ENCODE data around the gene LSR. TPM values are rescaled to one million over a fixed set of nuclear protein-coding genes. Genes with fewer than 3 reads are reported as not detected.
A peak's percentile ranks its signal among the peaks of the same experiment; 100 is the strongest.
"Not testable (repeated sequence)": the region's sequence is repeated elsewhere in the genome, so short reads cannot be mapped to it uniquely, and the experiment has no call there.

LSR gene
- total RNA-seq, 2 experiments from 2014 or later: 25.5 to 25.9 TPM

DNA sequence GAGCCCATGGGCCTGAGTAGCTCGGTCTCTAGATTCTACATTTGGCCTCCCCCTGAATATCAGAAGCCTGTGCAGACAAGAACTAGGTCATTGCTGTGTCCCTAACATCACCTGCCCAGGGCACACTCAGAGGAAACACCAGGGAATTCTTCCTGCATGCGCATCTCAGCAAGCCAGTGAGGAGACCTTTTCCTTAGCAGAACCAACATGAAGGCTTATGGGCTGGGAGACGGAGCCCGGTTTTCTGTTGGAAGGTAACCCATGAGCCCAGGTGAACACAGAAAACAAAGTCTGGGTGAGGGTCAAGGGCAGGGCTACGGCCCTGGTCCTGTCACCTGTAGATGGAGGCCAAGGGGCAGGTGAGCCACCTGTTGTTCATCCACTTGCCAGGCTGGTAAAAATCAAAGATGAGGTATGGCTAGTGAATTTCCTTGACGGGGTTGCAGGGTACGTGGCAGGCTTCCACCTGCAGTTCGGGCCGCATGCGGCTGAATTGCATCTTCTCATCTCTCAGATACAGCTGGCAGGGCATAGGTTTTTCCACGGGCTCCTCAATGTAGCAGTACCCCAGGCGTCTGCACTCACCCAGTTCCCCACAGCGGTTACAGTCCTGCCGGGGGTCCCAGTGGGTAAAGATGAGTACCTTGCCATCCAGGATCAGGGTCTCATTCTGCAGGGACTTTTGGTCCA, 16.7 kb upstream of the LSR start:
- Mint-ChIP-seq H3K4me3 (no peak overlapping the region), H3K36me3 (ENCODE audit: low read depth) (peaks cover 3% of the 10 kb centered on the region), H3K27ac (no peak overlapping the region), H3K4me1 (ENCODE audit: low read depth) (no peaks in the 10 kb centered on the region), H3K27me3 (ENCODE audit: low read depth) (no peaks in the 10 kb centered on the region), H3K9me3 (ENCODE audit: insufficient read depth) (peaks cover 8% of the 10 kb centered on the region)
- DNase-seq (no peak), ATAC-seq (no peak)
- POLR2A ChIA-PET: no interaction called here
- CTCF ChIA-PET: no interaction called here

DNA sequence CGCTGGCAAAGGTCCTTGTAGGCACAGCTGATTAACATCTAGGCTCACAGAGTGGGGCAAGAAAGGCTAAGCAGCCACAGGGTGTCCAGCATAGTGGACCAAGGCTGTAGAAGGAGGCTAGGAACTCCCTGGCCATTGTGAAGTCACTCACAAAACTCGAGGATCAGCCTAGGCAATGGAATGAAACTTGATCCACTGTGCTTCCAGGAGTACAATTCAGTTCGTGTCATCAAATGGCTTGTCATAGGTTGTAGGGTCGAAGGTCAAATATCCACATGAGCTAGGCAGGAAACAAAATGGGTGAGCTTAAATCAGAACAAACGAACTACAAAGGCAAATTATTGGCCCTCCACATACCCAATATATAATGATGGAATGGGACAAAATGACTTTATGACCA, 15.9 kb upstream of the LSR start:
- peaks cover 8% of the 10 kb centered on the region for H3K9me3 Mint-ChIP-seq (ENCODE audit: insufficient read depth)
- peaks cover 3% of the 10 kb centered on the region for H3K36me3 Mint-ChIP-seq (ENCODE audit: low read depth)
- H3K27ac Mint-ChIP-seq: no peak overlapping the region

DNA sequence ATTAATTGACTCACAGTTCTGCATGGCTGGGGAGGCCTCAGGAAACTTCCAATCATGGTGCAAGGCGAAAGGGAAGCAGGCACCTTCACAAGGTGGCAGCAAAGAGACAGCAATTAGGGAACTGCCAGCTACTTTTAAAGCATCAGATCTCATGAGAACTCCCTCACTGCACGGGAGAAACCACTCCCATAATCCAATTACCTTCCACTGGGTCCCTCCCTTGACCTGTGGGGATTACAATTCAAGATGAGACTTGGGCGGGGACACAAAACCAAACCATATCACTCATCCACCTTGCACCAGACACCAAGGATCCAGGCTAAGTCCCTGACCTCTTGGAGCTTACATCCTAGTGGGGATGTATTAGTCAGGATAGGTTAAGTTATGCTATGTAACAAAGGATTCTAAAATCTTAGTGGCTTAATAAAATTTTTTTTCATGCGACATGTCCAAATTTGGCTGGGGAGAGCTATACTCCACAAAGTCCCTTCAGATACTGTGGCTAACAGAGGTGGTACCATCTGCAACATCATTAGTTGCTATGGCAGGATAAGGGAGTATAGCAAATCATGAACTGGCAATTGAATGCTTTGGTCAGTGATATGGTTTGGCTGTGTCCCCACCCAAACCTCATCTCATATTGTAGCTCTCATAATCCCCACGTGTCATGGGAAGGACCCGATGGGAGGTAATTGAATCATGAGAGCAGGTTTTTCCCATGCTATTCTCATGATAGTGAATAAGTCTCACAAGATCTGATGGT, 12.0 kb upstream of the LSR start:
- ChIA-PET POLR2A (no interaction called here), CTCF (interaction anchor here (1.1 to 1.5 kb wide), 5 partner anchors 14 to 241 kb away, joined by 3 to 4 read pairs (median 3); no protein-coding TSS in a partner anchor)
- Mint-ChIP-seq H3K36me3 (ENCODE audit: low read depth) (peaks cover 10% of the 10 kb centered on the region), H3K9me3 (ENCODE audit: insufficient read depth) (peaks cover 19% of the 10 kb centered on the region), H3K4me1 (ENCODE audit: low read depth) (peaks cover 19% of the 10 kb centered on the region), H3K27ac (no peak overlapping the region), H3K4me3 (no peak overlapping the region), H3K27me3 (ENCODE audit: low read depth) (no peaks in the 10 kb centered on the region)
- DNase-seq (no peak), ATAC-seq (no peak)

More for the DNA sequence above, 15.9 kb upstream of the LSR start:
- H3K4me1 Mint-ChIP-seq (ENCODE audit: low read depth): no peaks in the 10 kb centered on the region
- DNase-seq (no peak), ATAC-seq (no peak)
- H3K4me3 Mint-ChIP-seq: no peak overlapping the region
- ChIA-PET CTCF (no interaction called here), POLR2A (no interaction called here)
- no peaks in the 10 kb centered on the region for H3K27me3 Mint-ChIP-seq (ENCODE audit: low read depth)

DNA sequence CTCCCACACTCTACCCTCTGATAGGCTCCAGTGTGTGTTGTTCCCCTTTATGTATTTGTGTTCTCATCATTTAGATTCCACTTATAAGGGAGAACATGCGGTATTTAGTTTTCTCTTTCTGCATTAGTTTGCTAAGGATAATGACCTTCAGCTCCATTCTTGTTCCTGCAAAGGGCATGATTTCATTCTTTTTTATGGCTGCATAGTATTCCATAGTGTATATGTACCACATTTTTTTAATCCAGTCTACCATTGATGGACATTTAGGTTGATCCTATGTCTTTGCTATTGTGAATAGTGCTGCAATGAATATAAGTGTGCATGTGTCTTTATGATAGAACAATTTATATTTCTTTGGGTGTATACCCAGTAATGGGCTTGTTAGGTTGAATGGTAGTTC, 9.2 kb upstream of the LSR start:
- Mint-ChIP-seq H3K4me1 (ENCODE audit: low read depth) (peaks cover 19% of the 10 kb centered on the region), H3K27ac (peak overlapping the region; percentile 78), H3K9me3 (ENCODE audit: insufficient read depth) (peaks cover 21% of the 10 kb centered on the region), H3K36me3 (ENCODE audit: low read depth) (peaks cover 13% of the 10 kb centered on the region)
- POLR2A ChIA-PET: interaction anchor here (0.8 to 1.9 kb wide), 3 partner anchors 60 to 98 kb away, joined by 3 to 7 read pairs (median 5); partner anchors contain the start of gene FXYD5
- DNase-seq; H3K27me3 Mint-ChIP-seq (ENCODE audit: low read depth); H3K4me3 Mint-ChIP-seq; ATAC-seq: not testable (repeated sequence)
- CTCF ChIA-PET: interaction anchor here (1.0 to 3.3 kb wide), 3 partner anchors 16 to 104 kb away, joined by 3 to 16 read pairs (median 4); no protein-coding TSS in a partner anchor

DNA sequence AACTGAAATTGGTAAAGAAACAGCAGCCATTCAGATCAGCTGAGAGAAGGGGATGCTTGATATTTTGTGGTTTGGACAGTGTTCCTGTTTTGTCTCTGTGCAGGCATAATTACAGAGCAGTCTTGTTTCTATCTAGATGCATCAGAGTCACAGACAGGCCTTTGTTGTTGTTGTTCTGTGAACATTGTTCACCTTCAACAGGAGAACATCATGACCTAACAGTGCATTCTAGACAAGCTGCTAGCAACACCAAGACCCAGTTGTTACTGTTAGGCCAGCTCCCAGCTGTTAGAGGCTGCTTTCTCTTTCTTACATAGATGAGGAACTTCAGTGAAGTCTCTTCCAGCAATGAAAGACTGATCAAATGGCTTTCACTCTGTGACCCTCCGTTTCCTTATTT, 8.5 kb upstream of the LSR start:
- H3K4me3 Mint-ChIP-seq: peak overlapping the region; percentile 35
- no peak for DNase-seq
- peak overlapping the region; percentile 78 for H3K27ac Mint-ChIP-seq
- peak; percentile 58 for ATAC-seq
- peaks cover 19% of the 10 kb centered on the region for H3K4me1 Mint-ChIP-seq (ENCODE audit: low read depth)
- peaks cover 5% of the 10 kb centered on the region for H3K27me3 Mint-ChIP-seq (ENCODE audit: low read depth)
- H3K9me3 Mint-ChIP-seq (ENCODE audit: insufficient read depth): peaks cover 21% of the 10 kb centered on the region
- H3K36me3 Mint-ChIP-seq (ENCODE audit: low read depth): peaks cover 13% of the 10 kb centered on the region
- ChIA-PET POLR2A (interaction anchor here (0.8 to 2.3 kb wide), 5 partner anchors 24 to 99 kb away, joined by 3 to 7 read pairs (median 5); partner anchors contain the start of gene FXYD5), CTCF (interaction anchor here (1.0 to 3.3 kb wide), 6 partner anchors 11 to 104 kb away, joined by 3 to 16 read pairs (median 4); no protein-coding TSS in a partner anchor)

DNA sequence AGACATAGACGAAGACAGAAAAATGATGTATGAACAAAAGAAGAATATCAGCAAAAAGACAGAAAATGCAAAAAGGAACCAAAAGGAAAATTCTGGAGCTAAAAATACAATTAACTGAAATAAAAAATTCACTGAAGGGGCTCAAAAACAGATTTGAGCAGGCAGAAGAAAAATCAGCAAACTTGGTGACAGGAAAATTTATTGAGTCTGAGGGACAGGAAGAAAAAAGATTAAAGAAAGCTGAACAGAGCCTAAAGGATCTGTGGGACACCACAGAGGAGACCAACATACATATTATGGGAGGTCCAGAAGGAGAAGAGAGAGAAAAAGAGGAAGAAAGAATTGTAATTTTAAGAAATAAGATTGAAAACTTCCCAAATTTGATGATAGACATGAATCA, 7.4 kb upstream of the LSR start:
- POLR2A ChIA-PET: interaction anchor here (1.1 to 2.3 kb wide), 2 partner anchors 23 to 35 kb away, joined by 3 to 5 read pairs; no protein-coding TSS in a partner anchor
- peaks cover 8% of the 10 kb centered on the region for H3K27me3 Mint-ChIP-seq (ENCODE audit: low read depth)
- CTCF ChIA-PET: interaction anchor here (0.9 to 3.3 kb wide), 7 partner anchors 10 to 227 kb away, joined by 3 to 16 read pairs (median 4); partner anchors contain the start of gene USF2

DNA sequence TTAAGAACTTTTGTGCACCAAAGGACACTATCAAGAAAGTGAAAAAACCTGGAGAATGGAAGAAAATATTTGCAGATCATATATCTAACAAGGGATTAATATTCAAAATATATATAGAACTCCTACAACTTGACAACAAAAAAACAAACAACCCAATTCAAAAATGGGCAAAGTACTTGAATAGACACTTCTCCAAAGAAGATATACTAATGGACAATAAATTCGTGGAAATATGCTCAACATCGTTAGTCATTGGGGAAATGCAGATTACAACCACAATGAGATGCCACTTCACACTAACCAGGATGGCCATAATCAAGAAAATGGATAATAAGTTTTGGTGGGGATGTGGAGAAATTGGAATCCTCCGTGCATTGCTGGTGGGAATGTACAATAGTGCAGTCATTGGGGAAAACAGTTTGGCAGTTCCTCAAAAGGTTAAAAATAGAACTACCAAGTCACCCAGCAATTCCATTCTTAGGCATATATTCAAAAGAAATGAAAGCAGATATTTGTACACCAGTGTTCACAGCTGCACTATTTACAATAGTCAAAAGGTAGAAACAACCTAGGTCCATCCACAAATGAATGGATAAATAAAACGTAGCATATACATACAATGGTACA, 2.2 kb upstream of the LSR start:
- CTCF ChIA-PET: no interaction called here
- Mint-ChIP-seq H3K27me3 (ENCODE audit: low read depth) (peaks cover 18% of the 10 kb centered on the region), H3K9me3 (ENCODE audit: insufficient read depth) (peaks cover 12% of the 10 kb centered on the region), H3K36me3 (ENCODE audit: low read depth) (peaks cover 22% of the 10 kb centered on the region), H3K27ac (no peak overlapping the region), H3K4me3 (no peak overlapping the region), H3K4me1 (ENCODE audit: low read depth) (peaks cover 34% of the 10 kb centered on the region)
- DNase-seq (no peak), ATAC-seq (no peak)
- POLR2A ChIA-PET: no interaction called here

More for the DNA sequence above, 7.4 kb upstream of the LSR start:
- H3K4me1 Mint-ChIP-seq (ENCODE audit: low read depth): peaks cover 19% of the 10 kb centered on the region
- no peak overlapping the region for H3K27ac Mint-ChIP-seq
- peaks cover 21% of the 10 kb centered on the region for H3K9me3 Mint-ChIP-seq (ENCODE audit: insufficient read depth)
- DNase-seq: no peak
- H3K4me3 Mint-ChIP-seq: no peak overlapping the region
- H3K36me3 Mint-ChIP-seq (ENCODE audit: low read depth): peaks cover 15% of the 10 kb centered on the region
- ATAC-seq: no peak

DNA sequence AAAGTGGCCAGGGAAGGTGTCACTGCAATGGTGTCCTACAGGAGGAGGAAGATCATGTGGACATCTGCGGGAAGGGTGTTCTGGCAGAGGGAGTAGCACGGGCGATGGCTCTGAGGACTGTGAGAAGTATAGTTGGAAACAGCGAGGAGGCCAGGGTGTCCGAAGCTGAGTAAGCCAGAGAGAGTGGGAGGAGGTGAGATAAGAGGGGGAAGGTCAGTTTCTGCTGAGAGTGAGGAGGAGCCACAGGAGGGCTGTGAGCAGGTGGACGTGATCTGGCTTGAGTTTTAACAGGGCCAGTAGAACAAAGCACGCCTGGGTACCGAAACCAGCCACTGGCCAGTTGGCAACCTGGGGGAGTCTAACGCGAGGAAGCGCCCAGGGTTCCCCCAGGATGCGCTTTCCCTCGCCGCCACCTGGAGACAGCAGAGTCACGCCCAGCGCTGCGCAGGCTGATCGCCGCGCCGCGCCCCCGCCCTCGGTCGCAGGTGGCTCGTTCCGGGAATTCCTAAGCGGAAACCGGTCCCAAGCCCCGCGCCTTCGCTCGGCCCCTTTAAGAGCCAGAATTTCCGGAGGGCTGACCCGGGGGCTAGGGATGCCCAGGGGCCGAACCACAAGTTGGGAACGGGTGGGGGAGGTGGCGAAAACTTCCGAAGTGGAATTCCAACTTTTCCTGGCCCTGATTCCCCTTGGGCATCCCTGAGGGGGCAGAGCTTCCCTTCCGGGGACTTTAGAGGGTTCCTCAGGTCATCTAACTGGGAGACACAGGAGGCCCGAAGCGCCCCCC, 1.1 kb upstream of the LSR start:
- DNase-seq (peak; percentile 61), ATAC-seq (peak; percentile 43)
- Mint-ChIP-seq H3K36me3 (ENCODE audit: low read depth) (peaks cover 23% of the 10 kb centered on the region), H3K4me3 (peak overlapping the region; percentile 91), H3K9me3 (ENCODE audit: insufficient read depth) (peaks cover 7% of the 10 kb centered on the region), H3K4me1 (ENCODE audit: low read depth) (peaks cover 34% of the 10 kb centered on the region), H3K27me3 (ENCODE audit: low read depth) (peaks cover 18% of the 10 kb centered on the region), H3K27ac (no peak overlapping the region)
- ChIA-PET POLR2A (interaction anchor here (0.7 kb wide), 1 partner anchor 36 kb away, joined by 3 read pairs; no protein-coding TSS in a partner anchor), CTCF (no interaction called here)

DNA sequence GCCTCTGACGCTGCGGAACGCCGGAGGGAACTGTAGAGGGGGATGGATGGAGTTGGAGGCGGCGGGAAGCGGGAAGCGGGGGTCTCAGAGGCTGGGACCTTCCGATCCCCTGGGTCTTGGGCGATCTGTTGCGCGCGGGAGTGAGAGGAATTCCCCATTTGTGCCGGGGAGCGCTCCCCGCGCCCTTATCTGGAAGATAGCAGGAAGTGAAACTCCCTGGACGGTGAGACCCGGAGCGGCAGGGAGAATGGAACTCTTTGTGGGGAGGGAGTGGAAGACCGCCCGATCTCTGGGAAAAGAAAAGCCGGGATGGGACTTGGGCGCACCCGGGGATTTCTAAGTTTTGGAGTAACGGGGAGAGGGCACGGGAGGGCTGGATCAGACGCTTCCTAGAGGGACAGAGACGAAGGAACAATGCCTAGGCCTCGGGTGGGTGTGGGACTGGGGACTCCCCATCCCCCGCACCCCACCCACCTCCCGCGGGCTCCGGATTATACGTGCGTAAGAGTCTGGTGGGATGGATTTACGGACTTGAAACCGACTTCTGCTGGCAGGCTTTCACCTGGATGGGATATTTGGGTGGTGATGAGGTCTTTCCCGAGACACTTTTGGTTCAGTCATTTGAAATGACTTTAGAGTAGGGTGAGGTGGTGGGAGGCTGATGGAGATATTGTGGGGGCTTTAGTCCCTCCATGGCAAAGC, 495 bp downstream of the LSR start:
- peaks cover 7% of the 10 kb centered on the region for H3K9me3 Mint-ChIP-seq (ENCODE audit: insufficient read depth)
- CTCF ChIA-PET: no interaction called here
- peaks cover 34% of the 10 kb centered on the region for H3K4me1 Mint-ChIP-seq (ENCODE audit: low read depth)
- peaks cover 23% of the 10 kb centered on the region for H3K36me3 Mint-ChIP-seq (ENCODE audit: low read depth)
- no peak for ATAC-seq
- POLR2A ChIA-PET: no interaction called here
- peaks cover 13% of the 10 kb centered on the region for H3K27me3 Mint-ChIP-seq (ENCODE audit: low read depth)
- DNase-seq: no peak
- peak overlapping the region; percentile 91 for H3K4me3 Mint-ChIP-seq
- H3K27ac Mint-ChIP-seq: peak overlapping the region; percentile 96

DNA sequence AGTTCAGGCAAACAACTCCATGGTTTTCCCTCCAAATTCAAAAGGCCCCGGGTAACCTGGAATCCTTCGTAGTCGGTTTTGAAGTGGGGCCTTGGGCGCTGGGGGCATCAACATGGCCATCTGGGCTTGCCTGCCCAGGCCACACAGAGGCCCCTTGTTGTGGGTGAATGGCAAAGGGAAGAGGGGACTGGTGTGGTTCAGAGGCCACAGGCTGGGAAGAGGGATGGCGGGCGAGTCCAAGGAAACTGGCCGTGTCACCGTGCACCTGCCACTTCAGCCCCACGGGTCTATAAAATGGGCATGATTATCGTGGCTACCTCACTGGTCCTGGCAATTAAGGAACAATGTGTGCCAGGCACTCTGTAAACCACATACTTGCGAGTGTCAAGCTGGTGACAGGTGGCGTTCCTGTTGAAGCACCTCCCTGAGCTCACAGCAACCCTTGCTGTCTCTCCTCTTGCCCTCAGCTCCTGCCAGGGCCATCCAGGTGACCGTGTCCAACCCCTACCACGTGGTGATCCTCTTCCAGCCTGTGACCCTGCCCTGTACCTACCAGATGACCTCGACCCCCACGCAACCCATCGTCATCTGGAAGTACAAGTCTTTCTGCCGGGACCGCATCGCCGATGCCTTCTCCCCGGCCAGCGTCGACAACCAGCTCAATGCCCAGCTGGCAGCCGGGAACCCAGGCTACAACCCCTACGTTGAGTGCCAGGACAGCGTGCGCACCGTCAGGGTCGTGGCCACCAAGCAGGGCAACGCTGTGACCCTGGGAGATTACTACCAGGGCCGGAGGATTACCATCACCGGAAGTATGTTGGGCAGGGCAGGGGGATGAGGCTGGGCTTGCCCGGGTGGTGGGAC, 1.3 kb downstream of the LSR start:
- peaks cover 13% of the 10 kb centered on the region for H3K27me3 Mint-ChIP-seq (ENCODE audit: low read depth)
- H3K9me3 Mint-ChIP-seq (ENCODE audit: insufficient read depth): no peaks in the 10 kb centered on the region
- CTCF ChIA-PET: interaction anchor here (1.0 to 2.1 kb wide), 4 partner anchors 9 to 206 kb away, joined by 3 to 7 read pairs (median 4); no protein-coding TSS in a partner anchor
- H3K4me3 Mint-ChIP-seq: peak overlapping the region; percentile 91
- H3K4me1 Mint-ChIP-seq (ENCODE audit: low read depth): peaks cover 34% of the 10 kb centered on the region
- no peak overlapping the region for H3K27ac Mint-ChIP-seq
- peaks cover 24% of the 10 kb centered on the region for H3K36me3 Mint-ChIP-seq (ENCODE audit: low read depth)
- no peak for ATAC-seq
- POLR2A ChIA-PET: no interaction called here
- peak; percentile 15 for DNase-seq

Measured in activated CD8-positive, alpha-beta T cell treated with anti-CD3 and anti-CD28 coated beads, Interleukin-2, amount 10 ng/mL, durations not matched to agents 7 days and 5 days (primary cell).